Esophagus muscularis mucosa (tissue), 4 donors: ENCODE data around the gene AIP. TPM values are rescaled to one million over a fixed set of nuclear protein-coding genes. Genes with fewer than 3 reads are reported as not detected.
"Not testable (repeated sequence)": the region's sequence is repeated elsewhere in the genome, so short reads cannot be mapped to it uniquely, and the experiment has no call there.

ENCODE experiments used
- DNase-seq: peaks from one replicate; pipeline ENCODE4 v3.0.0-alpha.2; 2017; ENCODE audit errors: extremely low spot score
- H3K27ac ChIP-seq, 4 donors: fragments of 200-600 bp; sonication (generic); replicated peaks in 1 of 4; 1 replicate in 3 of 4; 2 replicates in 1 of 4; pipeline ENCODE4 v1.5.1; 2016 to 2019; ENCODE audit warnings: mild to moderate bottlenecking in 1 of 4
- H3K27me3 ChIP-seq, 4 donors: fragments of 200-600 bp; sonication (generic); one replicate each; pipeline versions ENCODE4 v1.5.1 to v1.6.0; 2016 to 2019
- H3K36me3 ChIP-seq, 4 donors: fragments of 200-600 bp; sonication (generic); one replicate each; pipeline ENCODE4 v1.5.1; 2016 to 2019
- H3K4me1 ChIP-seq, 4 donors: fragments of 200-600 bp; sonication (generic); one replicate each; pipeline ENCODE4 v1.5.1; 2016 to 2019
- H3K4me3 ChIP-seq, 4 donors: fragments of 200-600 bp; sonication (generic); 1 replicate in 2 of 4; 2 replicates in 2 of 4; pipeline ENCODE4 v1.5.1; 2016 to 2019; ENCODE audit warnings: mild to moderate bottlenecking in 4 of 4, moderate library complexity in 1 of 4
- H3K9me3 ChIP-seq, 4 donors: fragments of 200-600 bp; sonication (generic); 1 replicate in 3 of 4; 2 replicates in 1 of 4; pipeline ENCODE4 v1.5.1; 2016 to 2019
- CTCF ChIP-seq, 3 experiments: fragments of 200-600 bp in 2 of 3; fragments of 450-650 bp in 1 of 3; sonication (generic) in 2 of 3; IDR thresholded peaks; one replicate each; pipeline ENCODE4 v1.5.1; 2017 to 2019; ENCODE audit warnings: antibody characterized with exemption in 3 of 3, mild to moderate bottlenecking in 2 of 3, moderate library complexity in 1 of 3
- EP300 ChIP-seq: sonication (generic); formaldehyde crosslinking; IDR thresholded peaks from one replicate; pipeline ENCODE4 v1.6.1; 2017; ENCODE audit warnings: antibody characterized with exemption
- POLR2A ChIP-seq: fragments of 450-650 bp; IDR thresholded peaks from one replicate; pipeline ENCODE4 v1.6.1; 2017; ENCODE audit warnings: antibody characterized with exemption, moderate library complexity, mild to moderate bottlenecking, low read depth
- POLR2AphosphoS5 ChIP-seq, 2 donors: sonication (generic); formaldehyde crosslinking; IDR thresholded peaks; one replicate each; pipeline ENCODE4 v1.6.1; 2017; ENCODE audit warnings: antibody characterized with exemption in 2 of 2
- WGBS: methylation state at CpG from one replicate; pipeline ENCODE4 v1.1.5; 2018; 5-methylcytosine and 5-hydroxymethylcytosine counted together
- intact Hi-C: fragments of 100-400 bp; cut with DNase I; formaldehyde crosslinking; loops from one replicate; pipeline ENCODE4 v1.15.1; 2023
- total RNA-seq, 4 donors: library from RNA; depleted of rRNA; stranded (reverse); fragments of >200 nt; gene quantifications; one replicate each; pipeline versions ENCODE4 v1.1.0 to v1.2.1, GENCODE V29; 2016

AIP gene
- total RNA-seq, 4 donors from 2014 or later, result 68.1 to 121 (median 108) TPM

GRCh38 chr11:67458266-67458665 lies 24.6 kb upstream of the AIP start:
- H3K36me3 ChIP-seq, result no peaks in the 10 kb centered on the region
- H3K27ac ChIP-seq, result no peak overlapping the region
- no peaks in the 10 kb centered on the region for H3K27me3 ChIP-seq
- TF ChIP-seq EP300 (no peak), CTCF (IDR thresholded peaks at IDR 0.05) (no peak), POLR2A (no peak), POLR2AphosphoS5 (IDR thresholded peaks at IDR 0.05) (no peak)
- intact Hi-C loops, result no loop called here
- H3K4me1 ChIP-seq, result no peaks in the 10 kb centered on the region
- 83% methylated on average over 17 of the region's 19 CpGs for whole genome bisulfite sequencing
- DNase-seq, result no peak
- H3K9me3 ChIP-seq, result no peaks in the 10 kb centered on the region
- H3K4me3 ChIP-seq, result no peak overlapping the region

- peak overlapping the region; percentile 86 to 94 (median 90) for H3K27ac ChIP-seq
- intact Hi-C loops, result no loop called here
- H3K36me3 ChIP-seq, result no peaks in the 10 kb centered on the region
- TF ChIP-seq CTCF (IDR thresholded peaks at IDR 0.05), result no peak
- no peak for TF ChIP-seq EP300
- TF ChIP-seq POLR2A, result no peak
- TF ChIP-seq POLR2AphosphoS5 (IDR thresholded peaks at IDR 0.05), result no peak
- no peak overlapping the region for H3K4me3 ChIP-seq
- DNase-seq, result no peak
- no peaks in the 10 kb centered on the region for H3K27me3 ChIP-seq
- 96% methylated on average over 10 of the region's 10 CpGs for WGBS
- H3K4me1 ChIP-seq, result peaks cover 28 to 46% (median 41%) of the 10 kb centered on the region in 4 donors
- no peaks in the 10 kb centered on the region for H3K9me3 ChIP-seq
Observed at GRCh38 chr11:67463186-67463585, 19.6 kb upstream of the AIP start.

- H3K4me1 ChIP-seq, result peaks cover 30 to 52% (median 46%) of the 10 kb centered on the region in 4 donors
- peak overlapping the region; percentile 56 to 76 (median 70) for H3K4me3 ChIP-seq
- no peaks in the 10 kb centered on the region for H3K9me3 ChIP-seq
- no peaks in the 10 kb centered on the region for H3K36me3 ChIP-seq
- no peak for DNase-seq
- TF ChIP-seq POLR2A, result no peak
- peak; percentile 37 to 41 for TF ChIP-seq POLR2AphosphoS5 (IDR thresholded peaks at IDR 0.05)
- H3K27ac ChIP-seq, result peak overlapping the region; percentile 86 to 94 (median 90)
- intact Hi-C loops, result no loop called here
- WGBS, result 77% methylated on average over 20 of the region's 20 CpGs
- H3K27me3 ChIP-seq, result no peaks in the 10 kb centered on the region
Observed at GRCh38 chr11:67463680-67464410, 19.0 kb upstream of the AIP start.

- Histone ChIP-seq H3K9me3 (no peaks in the 10 kb centered on the region), H3K27me3 (no peaks in the 10 kb centered on the region), H3K27ac (peak overlapping the region; percentile 86 to 94 (median 90)), H3K36me3 (no peaks in the 10 kb centered on the region), H3K4me3 (peak overlapping the region; percentile 56 to 76 (median 70)), H3K4me1 (peaks cover 30 to 55% (median 49%) of the 10 kb centered on the region in 4 donors)
- WGBS, result 21% methylated on average over 20 of the region's 56 CpGs
- intact Hi-C loops, result loop anchor here (5.0 kb wide), 1 partner anchor 62 kb away; the partner anchor contains the start of genes PPP1CA and TBC1D10C
- DNase-seq, result peak; percentile 97
- TF ChIP-seq CTCF (IDR thresholded peaks at IDR 0.05) (peak in 1 of 3 experiments; percentile 1), POLR2A (no peak), POLR2AphosphoS5 (IDR thresholded peaks at IDR 0.05) (peak; percentile 62 to 68), EP300 (no peak)
Observed at GRCh38 chr11:67464411-67465188, 18.2 kb upstream of the AIP start.

GRCh38 chr11:67465189-67465510 lies 17.7 kb upstream of the AIP start:
- no peak for DNase-seq
- WGBS, result 74% methylated on average over 3 of the region's 3 CpGs
- H3K36me3 ChIP-seq, result no peaks in the 10 kb centered on the region
- peak overlapping the region; percentile 86 to 94 (median 90) for H3K27ac ChIP-seq
- no peaks in the 10 kb centered on the region for H3K9me3 ChIP-seq
- H3K4me1 ChIP-seq, result peaks cover 30 to 60% (median 54%) of the 10 kb centered on the region in 4 donors
- no peaks in the 10 kb centered on the region for H3K27me3 ChIP-seq
- TF ChIP-seq EP300 (no peak), POLR2AphosphoS5 (IDR thresholded peaks at IDR 0.05) (no peak), CTCF (IDR thresholded peaks at IDR 0.05) (no peak), POLR2A (no peak)
- peak overlapping the region; percentile 56 to 76 (median 70) for H3K4me3 ChIP-seq
- intact Hi-C loops, result loop anchor here (5.0 kb wide), 1 partner anchor 63 kb away; the partner anchor contains the start of genes PPP1CA and TBC1D10C

- not testable (repeated sequence) for H3K36me3 ChIP-seq, H3K27me3 ChIP-seq, H3K9me3 ChIP-seq, DNase-seq
- intact Hi-C loops, result loop anchor here (5.0 kb wide), 1 partner anchor 63 kb away; the partner anchor contains the start of genes PPP1CA and TBC1D10C
- Histone ChIP-seq H3K4me1 (peaks cover 30 to 60% (median 54%) of the 10 kb centered on the region in 4 donors), H3K27ac (peak overlapping the region; percentile 86 to 94 (median 90)), H3K4me3 (peak overlapping the region in 1 of 4 donors; percentile 76)
- WGBS, result no CpG with 5 or more reads among the region's 2 CpGs
Observed at GRCh38 chr11:67465530-67465929, 17.3 kb upstream of the AIP start.
